Activated B cell treated with CpG ODN at 0.5 μM for 24 hours (primary cell): ENCODE results near the gene ARHGEF38. TPM values are rescaled to one million over a fixed set of nuclear protein-coding genes. Genes with fewer than 3 reads are reported as not detected.

Experiments
- ATAC-seq: fragments of 200-7000 bp; cut with Tn5 transposase; one replicate; pipeline ENCODE4 v1.10.0; 2021; ENCODE audit warnings: low read depth, mild to moderate bottlenecking, moderate library complexity
- CTCF ChIA-PET: fragments of 350-600 bp; sonication (Branson Sonifier 250); formaldehyde crosslinking; loops from one replicate; lab custom pipeline; 2021; ENCODE audit warnings: antibody characterized with exemption; lab: Charles Lee
- POLR2A ChIA-PET: fragments of 350-600 bp; sonication (Branson Sonifier 250); formaldehyde crosslinking; loops from one replicate; lab custom pipeline; 2021; ENCODE audit warnings: antibody characterized with exemption; lab: Charles Lee
- DNase-seq: peaks from one replicate; pipeline ENCODE4 v3.0.0; 2022
- H3K27ac Mint-ChIP-seq: one replicate; pipeline ENCODE4 v1.8.0; 2020; ENCODE audit warnings: mixed read lengths
- H3K27me3 Mint-ChIP-seq: one replicate; pipeline ENCODE4 v1.8.0; 2021; ENCODE audit warnings: mixed read lengths
- H3K36me3 Mint-ChIP-seq: one replicate; pipeline ENCODE4 v1.8.0; 2021; ENCODE audit warnings: low read depth, mixed read lengths
- H3K4me1 Mint-ChIP-seq: one replicate; pipeline ENCODE4 v1.8.0; 2021; ENCODE audit warnings: mixed read lengths
- H3K4me3 Mint-ChIP-seq: one replicate; pipeline ENCODE4 v1.8.0; 2020; ENCODE audit warnings: mild to moderate bottlenecking, mixed read lengths
- H3K9me3 Mint-ChIP-seq: one replicate; pipeline ENCODE4 v1.8.0; 2020; ENCODE audit warnings: mixed read lengths
- CTCF ChIP-seq: fragments of 200-600 bp; IDR thresholded peaks from one replicate; pipeline ENCODE4 v1.8.0; 2022; ENCODE audit warnings: antibody characterized with exemption, mild to moderate bottlenecking
- intact Hi-C: fragments of 100-400 bp; cut with micrococcal nuclease; formaldehyde crosslinking; loops from one replicate; pipeline ENCODE4 v1.15.1; 2024
- total RNA-seq: library from RNA; stranded (reverse); gene quantifications from 2 replicates; pipeline ENCODE4 v1.2.3, GENCODE V29; 2022

The ARHGEF38 gene
- total RNA-seq, 1 donor from 2014 or later, result not detected

- Mint-ChIP-seq H3K4me3 (no peak overlapping the region), H3K27ac (no peak overlapping the region), H3K9me3 (peaks cover 2% of the 10 kb centered on the region), H3K4me1 (no peaks in the 10 kb centered on the region), H3K27me3 (peaks cover 4% of the 10 kb centered on the region), H3K36me3 (no peaks in the 10 kb centered on the region)
- no peak for ATAC-seq
- CTCF ChIA-PET, result no interaction called here
- no peak for DNase-seq
- no peak for TF ChIP-seq CTCF
- intact Hi-C loops, result no loop called here
- POLR2A ChIA-PET, result no interaction called here
These were observed 7.7 kb upstream of the ARHGEF38 start for GRCh38 chr4:105544520-105545286.

GRCh38 chr4:105546086-105546485, 6.3 kb upstream of the ARHGEF38 start:
- Mint-ChIP-seq H3K36me3 (no peaks in the 10 kb centered on the region), H3K27ac (no peak overlapping the region), H3K27me3 (peaks cover 4% of the 10 kb centered on the region), H3K4me3 (no peak overlapping the region), H3K4me1 (no peaks in the 10 kb centered on the region), H3K9me3 (no peaks in the 10 kb centered on the region)
- POLR2A ChIA-PET, result no interaction called here
- ATAC-seq (no peak), DNase-seq (no peak)
- CTCF ChIA-PET, result no interaction called here
- TF ChIP-seq CTCF, result no peak
- intact Hi-C loops, result no loop called here

GRCh38 chr4:105547769-105548168, 4.7 kb upstream of the ARHGEF38 start:
- no peak for TF ChIP-seq CTCF
- DNase-seq, result no peak
- Mint-ChIP-seq H3K27ac (no peak overlapping the region), H3K4me1 (no peaks in the 10 kb centered on the region), H3K36me3 (no peaks in the 10 kb centered on the region), H3K4me3 (no peak overlapping the region), H3K9me3 (no peaks in the 10 kb centered on the region), H3K27me3 (peaks cover 4% of the 10 kb centered on the region)
- intact Hi-C loops, result no loop called here
- no peak for ATAC-seq
- ChIA-PET POLR2A (no interaction called here), CTCF (no interaction called here)

GRCh38 chr4:105548483-105548882, 3.9 kb upstream of the ARHGEF38 start:
- no peak overlapping the region for H3K4me3 Mint-ChIP-seq
- no peak for TF ChIP-seq CTCF
- ChIA-PET CTCF (no interaction called here), POLR2A (no interaction called here)
- no peak overlapping the region for H3K27ac Mint-ChIP-seq
- DNase-seq (no peak), ATAC-seq (no peak)
- no peaks in the 10 kb centered on the region for H3K4me1 Mint-ChIP-seq
- no peaks in the 10 kb centered on the region for H3K9me3 Mint-ChIP-seq
- H3K36me3 Mint-ChIP-seq, result no peaks in the 10 kb centered on the region
- intact Hi-C loops, result no loop called here
- H3K27me3 Mint-ChIP-seq, result peaks cover 4% of the 10 kb centered on the region

GRCh38 chr4:105550641-105551040, 1.8 kb upstream of the ARHGEF38 start:
- CTCF ChIA-PET, result no interaction called here
- H3K36me3 Mint-ChIP-seq, result no peaks in the 10 kb centered on the region
- intact Hi-C loops, result no loop called here
- no peaks in the 10 kb centered on the region for H3K4me1 Mint-ChIP-seq
- DNase-seq (no peak), ATAC-seq (no peak)
- H3K27me3 Mint-ChIP-seq, result peaks cover 4% of the 10 kb centered on the region
- H3K9me3 Mint-ChIP-seq, result no peaks in the 10 kb centered on the region
- POLR2A ChIA-PET, result no interaction called here
- no peak for TF ChIP-seq CTCF
- H3K27ac Mint-ChIP-seq, result no peak overlapping the region
- H3K4me3 Mint-ChIP-seq, result no peak overlapping the region
